PC-9 (cell line): ENCODE measurements around the gene LRRC3C. TPM values are rescaled to one million over a fixed set of nuclear protein-coding genes. Genes with fewer than 3 reads are reported as not detected.

Experiments
- BruUV-seq: library from RNA; stranded (reverse); fragments of 400-500 nt; replicated peaks from 2 replicates; lab custom pipeline; 2021; lab: Mats Ljungman, UMichigan
- CTCF ChIA-PET: fragments of 300-600 bp; sonication (Branson Sonifier 250); formaldehyde crosslinking; loops from one replicate; lab custom pipeline; 2022; ENCODE audit warnings: antibody characterized with exemption; lab: Charles Lee
- POLR2A ChIA-PET: fragments of 300-600 bp; sonication (Branson Sonifier 250); formaldehyde crosslinking; loops from one replicate; lab custom pipeline; 2022; ENCODE audit warnings: antibody characterized with exemption; ENCODE audit not compliant: unreplicated experiment; lab: Charles Lee
- DNase-seq, 2 experiments: peaks; one replicate each; pipeline versions ENCODE4 v3.0.0 to v3.0.0-alpha.2; 2015 to 2022; ENCODE audit warnings: mixed read lengths in 1 of 2
- H2AFZ ChIP-seq: fragments of 200-600 bp; sonication (generic); 2 replicates; pipeline ENCODE4 v1.8.1; 2017; ENCODE audit warnings: antibody characterized with exemption
- H3F3A ChIP-seq: fragments of 200-600 bp; sonication (generic); 2 replicates; pipeline ENCODE4 v1.8.1; 2017; ENCODE audit warnings: antibody characterized with exemption, mild to moderate bottlenecking, low read depth; ENCODE audit not compliant: insufficient read depth
- H3K27ac ChIP-seq: fragments of 200-600 bp; sonication (generic); 2 replicates; pipeline ENCODE4 v1.6.1; 2016; ENCODE audit warnings: mixed run types
- H3K27me3 ChIP-seq: fragments of 200-600 bp; sonication (generic); 2 replicates; pipeline ENCODE4 v1.6.1; 2016; ENCODE audit warnings: low read depth, mixed run types; ENCODE audit not compliant: insufficient read depth
- H3K36me3 ChIP-seq: fragments of 200-600 bp; sonication (generic); 2 replicates; pipeline ENCODE4 v1.6.1; 2016; ENCODE audit warnings: low read depth, mixed run types
- H3K4me1 ChIP-seq: fragments of 200-600 bp; sonication (generic); replicated peaks from 2 replicates; pipeline ENCODE4 v1.6.1; 2016; ENCODE audit warnings: mixed run types; ENCODE audit not compliant: insufficient read depth
- H3K4me2 ChIP-seq: fragments of 200-600 bp; sonication (generic); 2 replicates; pipeline ENCODE4 v1.6.1; 2017; ENCODE audit warnings: mixed run types
- H3K4me3 ChIP-seq: fragments of 200-600 bp; sonication (generic); 2 replicates; pipeline ENCODE4 v1.6.1; 2016; ENCODE audit warnings: mixed run types
- H3K79me2 ChIP-seq: fragments of 200-600 bp; sonication (generic); 2 replicates; pipeline ENCODE4 v1.6.1; 2017; ENCODE audit warnings: low read depth, mixed run types
- H3K9me2 ChIP-seq: fragments of 200-600 bp; sonication (generic); 2 replicates; pipeline ENCODE4 v1.8.1; 2017; ENCODE audit warnings: mild to moderate bottlenecking; ENCODE audit not compliant: insufficient read depth
- H3K9me3 ChIP-seq: fragments of 200-600 bp; sonication (generic); 2 replicates; pipeline ENCODE4 v1.8.1; 2016; ENCODE audit warnings: low read depth; ENCODE audit not compliant: insufficient read depth
- H4K20me1 ChIP-seq: fragments of 200-600 bp; sonication (generic); 2 replicates; pipeline ENCODE4 v1.8.1; 2017; ENCODE audit not compliant: insufficient read depth
- EZH2 ChIP-seq: fragments of 200-600 bp; sonication (generic); IDR thresholded peaks from 2 replicates; pipeline ENCODE4 v1.8.0; 2017; ENCODE audit warnings: antibody characterized with exemption, low read depth
- intact Hi-C: fragments of 100-400 bp; cut with micrococcal nuclease; formaldehyde crosslinking; loops from one replicate; pipeline ENCODE4 v1.10.0; 2022; ENCODE audit not compliant: unreplicated experiment
- total RNA-seq: library from RNA; stranded (reverse); gene quantifications from 2 replicates; pipeline ENCODE4 v1.2.3, GENCODE V29; 2021
- TF ChIP-seq, protein P1 (sequence below): fragments of 200-600 bp; sonication (generic); conservative IDR thresholded peaks from 2 replicates; pipeline ENCODE4 v1.6.1; 2017; ENCODE audit warnings: mixed run types, antibody characterized with exemption, mild to moderate bottlenecking, moderate library complexity

Gene LRRC3C
- total RNA-seq, 1 experiment from 2014 or later = not detected

DNA sequence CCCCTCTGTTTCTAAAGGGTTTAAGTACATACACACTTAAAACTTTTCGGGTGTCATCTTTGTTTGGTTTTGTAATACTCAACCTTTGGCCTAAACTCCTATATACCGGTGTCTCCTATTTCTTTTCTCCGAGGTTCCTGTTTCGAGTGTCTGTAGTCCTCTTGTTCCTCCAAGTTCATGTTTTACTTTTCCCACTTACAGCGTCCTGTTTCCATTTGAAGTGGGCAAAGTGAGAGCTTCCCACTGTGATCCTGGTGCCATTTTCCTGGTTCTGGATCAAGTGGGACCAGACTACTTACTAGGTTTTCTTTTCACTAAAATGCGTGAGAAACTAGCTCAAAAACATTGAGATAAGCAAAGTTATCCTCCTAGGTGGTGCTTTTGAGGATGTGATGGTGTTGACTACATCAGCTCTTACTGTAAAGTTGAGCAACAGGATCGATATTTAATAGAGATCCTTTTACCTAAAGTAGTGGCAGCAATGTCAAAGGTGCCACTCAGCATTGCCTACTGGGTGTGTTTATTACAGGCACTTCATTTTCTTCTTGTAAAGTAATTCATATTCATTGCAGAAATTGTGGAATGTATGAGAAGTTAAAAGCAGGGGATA is 54.3 kb downstream of the LRRC3C start:
- BruUV-seq = no TSS peak
- no peaks in the 10 kb centered on the region for H3K9me2 ChIP-seq
- peaks cover 31% of the 10 kb centered on the region for H3K79me2 ChIP-seq
- peaks cover 17% of the 10 kb centered on the region for H3K36me3 ChIP-seq
- ChIA-PET CTCF (interaction anchor here (0.6 kb wide), 1 partner anchor 208 kb away, joined by 3 read pairs; no protein-coding TSS in a partner anchor), POLR2A (no interaction called here)
- no peak for DNase-seq
- H3K4me2 ChIP-seq = peak overlapping the region; percentile 94
- peaks cover 28% of the 10 kb centered on the region for H4K20me1 ChIP-seq
- H3K4me1 ChIP-seq = peaks cover 15% of the 10 kb centered on the region
- H3K4me3 ChIP-seq = peak overlapping the region; percentile 100
- no peak overlapping the region; the same call in 1 of the 2 replicates for H2AFZ ChIP-seq
- H3K27ac ChIP-seq = no peak overlapping the region
- H3F3A ChIP-seq = no peaks in the 10 kb centered on the region
- no peak for TF ChIP-seq EZH2
- TF ChIP-seq, protein P1, sequence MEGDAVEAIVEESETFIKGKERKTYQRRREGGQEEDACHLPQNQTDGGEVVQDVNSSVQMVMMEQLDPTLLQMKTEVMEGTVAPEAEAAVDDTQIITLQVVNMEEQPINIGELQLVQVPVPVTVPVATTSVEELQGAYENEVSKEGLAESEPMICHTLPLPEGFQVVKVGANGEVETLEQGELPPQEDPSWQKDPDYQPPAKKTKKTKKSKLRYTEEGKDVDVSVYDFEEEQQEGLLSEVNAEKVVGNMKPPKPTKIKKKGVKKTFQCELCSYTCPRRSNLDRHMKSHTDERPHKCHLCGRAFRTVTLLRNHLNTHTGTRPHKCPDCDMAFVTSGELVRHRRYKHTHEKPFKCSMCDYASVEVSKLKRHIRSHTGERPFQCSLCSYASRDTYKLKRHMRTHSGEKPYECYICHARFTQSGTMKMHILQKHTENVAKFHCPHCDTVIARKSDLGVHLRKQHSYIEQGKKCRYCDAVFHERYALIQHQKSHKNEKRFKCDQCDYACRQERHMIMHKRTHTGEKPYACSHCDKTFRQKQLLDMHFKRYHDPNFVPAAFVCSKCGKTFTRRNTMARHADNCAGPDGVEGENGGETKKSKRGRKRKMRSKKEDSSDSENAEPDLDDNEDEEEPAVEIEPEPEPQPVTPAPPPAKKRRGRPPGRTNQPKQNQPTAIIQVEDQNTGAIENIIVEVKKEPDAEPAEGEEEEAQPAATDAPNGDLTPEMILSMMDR = no peak
- intact Hi-C loops = loop anchor here (2.0 to 10.0 kb wide), 2 partner anchors 45 to 437 kb away; no protein-coding TSS in a partner anchor
- H3K27me3 ChIP-seq = no peaks in the 10 kb centered on the region
- H3K9me3 ChIP-seq = no peaks in the 10 kb centered on the region

DNA sequence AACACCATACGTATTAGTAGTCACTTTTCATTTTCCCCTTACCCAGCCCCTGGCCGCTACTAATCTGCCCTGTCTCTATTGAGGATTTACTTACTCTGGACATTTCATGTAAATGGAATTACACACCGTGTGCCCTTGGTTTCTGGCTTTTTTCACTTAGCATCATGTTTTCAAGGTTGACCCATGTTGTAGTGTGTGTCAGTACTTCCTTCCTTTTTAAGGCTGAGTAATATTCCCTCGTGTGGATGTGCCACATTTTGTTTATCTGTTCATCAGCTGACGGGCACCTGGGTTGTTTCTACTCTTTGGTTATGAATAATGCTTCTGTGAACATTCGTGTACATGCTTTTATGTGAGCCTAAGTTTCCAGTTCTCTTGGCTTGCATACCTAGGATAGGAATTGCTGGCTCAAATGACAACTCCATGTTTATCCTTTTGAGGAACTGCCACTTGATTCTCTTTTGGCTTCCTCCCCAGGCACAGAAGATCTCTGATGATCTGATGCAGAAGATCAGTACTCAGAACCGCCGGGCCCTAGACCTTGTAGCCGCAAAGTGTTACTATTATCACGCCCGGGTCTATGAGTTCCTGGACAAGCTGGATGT is 60.8 kb downstream of the LRRC3C start:
- Histone ChIP-seq H3K79me2 (peaks cover 5% of the 10 kb centered on the region), H3K9me2 (no peaks in the 10 kb centered on the region), H3K27ac (no peak overlapping the region), H3K4me2 (no peak overlapping the region), H3F3A (no peaks in the 10 kb centered on the region; the same call in 1 of the 2 replicates), H2AFZ (no peak overlapping the region), H3K9me3 (no peaks in the 10 kb centered on the region), H3K4me1 (no peaks in the 10 kb centered on the region), H3K36me3 (peaks cover 57% of the 10 kb centered on the region), H4K20me1 (peaks cover 16% of the 10 kb centered on the region), H3K27me3 (no peaks in the 10 kb centered on the region), H3K4me3 (no peak overlapping the region)
- TF ChIP-seq, protein P1 = no peak
- no peak for TF ChIP-seq EZH2
- no peak for DNase-seq
- POLR2A ChIA-PET = no interaction called here
- CTCF ChIA-PET = no interaction called here
- no TSS peak for BruUV-seq
- intact Hi-C loops = loop anchor here (10.0 kb wide), 1 partner anchor 444 kb away; no protein-coding TSS in a partner anchor

DNA sequence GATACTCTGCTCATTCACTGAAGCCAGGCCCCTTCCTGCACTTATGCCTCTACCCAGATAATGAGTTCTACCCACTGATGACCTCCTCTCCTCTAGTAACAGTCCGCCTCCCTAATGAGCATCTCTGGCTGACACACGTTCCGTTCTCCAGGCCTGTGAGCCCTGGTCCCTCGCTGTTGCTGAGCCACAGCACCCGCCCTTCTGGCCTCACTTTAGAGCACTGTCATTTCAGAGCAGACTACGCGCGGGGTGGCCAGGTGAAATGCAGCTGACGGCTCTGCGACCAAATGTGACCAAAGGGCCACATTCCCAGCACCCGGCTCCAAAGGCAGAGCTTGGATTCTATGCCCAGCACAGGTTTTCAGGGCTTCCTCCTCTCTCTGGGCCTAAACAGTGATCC is 66.9 kb downstream of the LRRC3C start:
- H3K4me3 ChIP-seq = no peak overlapping the region
- no peaks in the 10 kb centered on the region for H3K27me3 ChIP-seq
- H3K9me2 ChIP-seq = no peaks in the 10 kb centered on the region
- no peaks in the 10 kb centered on the region; the same call in none of the 2 replicates for H3F3A ChIP-seq
- intact Hi-C loops = no loop called here
- ChIA-PET CTCF (no interaction called here), POLR2A (no interaction called here)
- DNase-seq = no peak
- no TSS peak for BruUV-seq
- no peak overlapping the region for H3K4me2 ChIP-seq
- no peaks in the 10 kb centered on the region for H3K4me1 ChIP-seq
- H2AFZ ChIP-seq = no peak overlapping the region
- H3K79me2 ChIP-seq = no peaks in the 10 kb centered on the region
- peaks cover 23% of the 10 kb centered on the region for H3K36me3 ChIP-seq
- peaks cover 7% of the 10 kb centered on the region for H4K20me1 ChIP-seq
- H3K27ac ChIP-seq = no peak overlapping the region
- TF ChIP-seq EZH2 = no peak
- TF ChIP-seq, protein P1 = no peak
- H3K9me3 ChIP-seq = no peaks in the 10 kb centered on the region

Other genes with a start within 250 kb of the LRRC3C start
- gene PGAP3, start 239.7 kb upstream of the LRRC3C start, total RNA-seq = 15.0 and 16.2 TPM in 2 replicates
- gene ERBB2, start 227.7 kb upstream of the LRRC3C start, total RNA-seq = 87.2 and 90.6 TPM in 2 replicates
- gene MIEN1, start 197.2 kb upstream of the LRRC3C start, total RNA-seq = 49.2 and 50.8 TPM in 2 replicates
- gene GRB7, start 189.8 kb upstream of the LRRC3C start, total RNA-seq = 49.1 and 55.9 TPM in 2 replicates
- 0.04 TPM in 1 of 2 replicates, not detected in the other for gene IKZF3, start 63.4 kb upstream of the LRRC3C start, total RNA-seq
- gene ZPBP2, start 59.5 kb upstream of the LRRC3C start, total RNA-seq = not detected in 2 replicates
- 39.9 and 50.4 TPM in 2 replicates for gene GSDMB, start 9.1 kb upstream of the LRRC3C start, total RNA-seq
- 51.1 and 68.1 TPM in 2 replicates for gene ORMDL3, start 131 bp upstream of the LRRC3C start, total RNA-seq
- 0.35 and 0.55 TPM in 2 replicates for gene GSDMA, start 35.3 kb downstream of the LRRC3C start, total RNA-seq
- 93.2 and 130 TPM in 2 replicates for gene PSMD3, start 53.1 kb downstream of the LRRC3C start, total RNA-seq
- not detected in 2 replicates for gene CSF3, start 87.7 kb downstream of the LRRC3C start, total RNA-seq
- 67.1 and 67.2 TPM in 2 replicates for gene MED24, start 126.7 kb downstream of the LRRC3C start, total RNA-seq
- 11.4 and 13.9 TPM in 2 replicates for gene THRA, start 135.2 kb downstream of the LRRC3C start, total RNA-seq
- 9.3 and 10.7 TPM in 2 replicates for gene NR1D1, start 172.9 kb downstream of the LRRC3C start, total RNA-seq
- 56.8 and 61.8 TPM in 2 replicates for gene MSL1, start 194.2 kb downstream of the LRRC3C start, total RNA-seq
- 45.8 and 51.5 TPM in 2 replicates for gene CASC3, start 212.8 kb downstream of the LRRC3C start, total RNA-seq
- gene RAPGEFL1, start 249.7 kb downstream of the LRRC3C start, total RNA-seq = 14.0 and 14.9 TPM in 2 replicates